Mononuclear cell (primary cell): ENCODE data around the gene PRDM8. TPM values are rescaled to one million over a fixed set of nuclear protein-coding genes. Genes with fewer than 3 reads are reported as not detected.
"Not testable (repeated sequence)": the region's sequence is repeated elsewhere in the genome, so short reads cannot be mapped to it uniquely, and the experiment has no call there.

Source experiments
- H3K27me3 ChIP-seq: 2 replicates; pipeline ENCODE4 v1.6.0; 2011; ENCODE audit warnings: low read length, control low read depth; ENCODE audit not compliant: insufficient read depth
- H3K4me1 ChIP-seq: 2 replicates; pipeline ENCODE4 v1.5.1; 2011; ENCODE audit warnings: mild to moderate bottlenecking, low read length, control low read depth; ENCODE audit not compliant: insufficient read depth
- H3K4me3 ChIP-seq: 2 replicates; pipeline ENCODE4 v1.5.1; 2011; ENCODE audit warnings: mild to moderate bottlenecking, low read length, moderate library complexity
- H3K9me3 ChIP-seq: 2 replicates; pipeline ENCODE4 v1.5.1; 2011; ENCODE audit warnings: low read depth, mild to moderate bottlenecking, control low read depth, low read length
- total RNA-seq: library from RNA; depleted of rRNA; stranded (reverse); fragments of >200 nt; gene quantifications from one replicate; pipeline ENCODE4 v1.2.3, GENCODE V29; 2012

The PRDM8 gene
- total RNA-seq, 1 donor: 4.8 TPM

DNA sequence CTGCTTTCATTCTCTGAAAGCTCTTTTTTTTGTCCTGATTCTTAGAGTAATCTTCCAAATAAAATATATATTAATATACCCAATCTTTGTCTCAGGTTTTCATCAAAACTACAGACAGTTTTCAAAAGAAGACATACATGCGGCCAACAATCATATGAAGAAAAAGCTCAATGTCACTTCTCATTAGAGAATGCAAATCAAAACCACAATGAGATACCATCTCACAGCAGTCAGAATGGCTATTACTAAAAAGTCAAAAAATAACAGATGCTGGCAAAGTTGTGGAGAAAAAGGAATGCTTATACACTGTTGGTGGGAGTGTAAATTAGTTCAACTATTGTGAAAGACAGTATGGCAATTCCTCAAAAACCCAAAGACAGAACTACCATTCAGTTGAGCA, 50.2 kb downstream of the PRDM8 start:
- H3K27me3 ChIP-seq, H3K4me1 ChIP-seq, H3K9me3 ChIP-seq, H3K4me3 ChIP-seq: not testable (repeated sequence)

DNA sequence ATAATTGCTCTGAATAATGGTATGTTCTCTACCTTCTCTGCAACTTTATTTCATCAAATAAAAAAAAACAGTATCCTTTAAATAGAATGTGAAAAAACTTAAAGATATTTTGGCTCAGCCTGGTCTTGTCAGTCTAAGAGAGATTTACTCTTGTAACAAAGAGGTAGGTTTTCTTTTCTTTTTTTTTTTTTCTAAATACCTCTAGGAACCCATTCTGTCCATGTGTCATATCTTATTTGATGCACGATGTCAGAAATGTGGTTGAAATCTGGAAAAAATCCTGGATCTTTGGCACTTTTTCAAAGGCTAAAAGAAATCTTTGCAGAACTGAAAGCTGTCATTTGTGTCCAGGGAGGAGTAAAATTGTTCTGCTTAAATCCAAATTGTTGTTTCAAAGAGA, 51.8 kb downstream of the PRDM8 start:
- no peaks in the 10 kb centered on the region for H3K27me3 ChIP-seq
- H3K4me3 ChIP-seq: no peak overlapping the region
- no peaks in the 10 kb centered on the region for H3K9me3 ChIP-seq
- H3K4me1 ChIP-seq: no peaks in the 10 kb centered on the region

DNA sequence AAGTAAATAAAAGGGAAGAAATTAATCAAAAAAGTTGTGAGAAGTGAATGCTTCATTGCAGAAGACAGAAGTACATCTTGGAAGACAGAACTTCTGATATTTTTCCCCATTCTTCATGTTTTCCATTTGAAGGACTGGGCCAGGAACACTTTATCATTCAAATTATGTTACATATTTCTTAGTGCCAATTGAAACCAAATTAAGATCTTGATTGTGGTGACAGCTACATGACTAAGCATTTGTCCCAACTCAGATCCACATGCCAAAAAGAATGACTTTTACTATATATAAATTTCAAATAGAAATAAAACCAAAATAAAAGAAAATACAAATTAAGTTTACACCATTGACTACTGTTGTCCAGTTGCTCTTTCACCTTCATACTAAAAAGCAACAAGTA, 55.1 kb downstream of the PRDM8 start:
- no peaks in the 10 kb centered on the region for H3K9me3 ChIP-seq
- no peaks in the 10 kb centered on the region for H3K4me1 ChIP-seq
- H3K4me3 ChIP-seq: no peak overlapping the region
- peaks cover 10% of the 10 kb centered on the region for H3K27me3 ChIP-seq

DNA sequence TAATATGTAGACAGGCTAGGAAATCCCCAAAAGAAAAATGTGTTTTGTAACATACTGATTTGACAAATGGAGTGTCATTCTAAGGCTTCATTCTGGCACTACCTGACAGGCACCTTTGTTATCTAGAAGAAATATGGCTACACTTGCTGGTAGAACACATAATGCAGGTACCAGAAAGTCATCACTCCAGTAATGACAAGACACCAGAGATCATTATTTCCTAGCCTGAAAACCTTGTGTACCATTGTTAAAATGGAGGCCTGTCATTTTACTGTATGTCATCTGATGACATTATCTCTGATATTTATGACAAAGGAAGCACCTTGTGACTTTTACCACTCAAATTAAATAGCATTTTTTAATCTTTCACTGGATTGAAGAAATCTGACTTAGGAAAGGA, 55.6 kb downstream of the PRDM8 start:
- Histone ChIP-seq H3K27me3 (peaks cover 13% of the 10 kb centered on the region), H3K9me3 (no peaks in the 10 kb centered on the region), H3K4me3 (no peak overlapping the region), H3K4me1 (no peaks in the 10 kb centered on the region)

DNA sequence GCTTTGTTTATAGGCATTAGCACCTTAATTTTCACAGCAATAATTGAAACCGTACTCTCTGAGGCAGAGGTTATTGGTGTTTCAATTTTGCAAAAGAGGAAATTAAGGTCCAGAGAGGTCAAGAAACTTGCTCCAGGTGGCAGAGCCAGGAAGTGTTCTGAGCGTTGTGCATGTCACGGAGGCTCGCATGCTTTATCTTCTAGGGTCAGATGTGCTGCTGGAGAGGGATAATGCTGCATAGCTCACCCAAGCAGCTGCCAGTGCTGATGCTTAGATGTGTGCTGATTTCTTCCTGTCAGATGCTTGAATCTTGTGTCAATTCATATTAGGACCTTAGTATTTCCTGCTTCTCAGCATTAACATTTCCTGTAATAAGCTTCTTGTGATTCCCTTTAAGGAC, 56.2 kb downstream of the PRDM8 start:
- no peaks in the 10 kb centered on the region for H3K9me3 ChIP-seq
- H3K4me1 ChIP-seq: no peaks in the 10 kb centered on the region
- H3K4me3 ChIP-seq: no peak overlapping the region
- peaks cover 14% of the 10 kb centered on the region for H3K27me3 ChIP-seq

Other genes with a start within 250 kb of the PRDM8 start
- gene ANTXR2, start 124.3 kb upstream of the PRDM8 start, total RNA-seq: 23.8 TPM
- not detected for gene FGF5, start 69.2 kb downstream of the PRDM8 start, total RNA-seq
- 0.10 TPM for gene CFAP299, start 138.2 kb downstream of the PRDM8 start, total RNA-seq